SKM-1 treated with dmso at 0.1 percent for 144 hours (cell line): ENCODE results near the gene ACADSB.

Experiments
- DNase-seq: peaks from one replicate; lab custom pipeline; 2025; ENCODE audit not compliant: unreplicated experiment; lab: John Stamatoyannopoulos, UW

The ACADSB gene

GRCh38 chr10:123093489-123093888 lies 84.7 kb downstream of the ACADSB start:
- no peak for DNase-seq

GRCh38 chr10:123096452-123096851 lies 87.6 kb downstream of the ACADSB start:
- DNase-seq = no peak

GRCh38 chr10:123097039-123097438 lies 88.2 kb downstream of the ACADSB start:
- no peak for DNase-seq

- no peak for DNase-seq
Measured at GRCh38 chr10:123100030-123100762, 91.4 kb downstream of the ACADSB start.

- no peak for DNase-seq
Measured at GRCh38 chr10:123101872-123102271, 93.1 kb downstream of the ACADSB start.

- DNase-seq = no peak
Measured at GRCh38 chr10:123102673-123103072, 93.9 kb downstream of the ACADSB start.

- no peak for DNase-seq
Measured at GRCh38 chr10:123103944-123104343, 95.1 kb downstream of the ACADSB start.
